Activated CD8-positive, alpha-beta T cell treated with anti-CD3 and anti-CD28 coated beads for 36 hours (primary cell): ENCODE measurements around the gene TMCO5A. TPM values are rescaled to one million over a fixed set of nuclear protein-coding genes. Genes with fewer than 3 reads are reported as not detected.

ENCODE experiments used
- ATAC-seq: fragments of 200-7000 bp; cut with Tn5 transposase; one replicate; pipeline ENCODE4 v1.10.0; 2021; ENCODE audit warnings: mild to moderate bottlenecking, moderate library complexity
- CTCF ChIA-PET: fragments of 350-600 bp; sonication (Branson Sonifier 250); formaldehyde crosslinking; loops from one replicate; lab custom pipeline; 2021; ENCODE audit warnings: antibody characterized with exemption; lab: Charles Lee
- POLR2A ChIA-PET: fragments of 350-600 bp; sonication (Branson Sonifier 250); formaldehyde crosslinking; loops from one replicate; lab custom pipeline; 2021; ENCODE audit warnings: antibody characterized with exemption; lab: Charles Lee
- DNase-seq: peaks from one replicate; pipeline ENCODE4 v3.0.0-alpha.2; 2020
- H3K27ac Mint-ChIP-seq: one replicate; pipeline ENCODE4 v1.8.0; 2021; ENCODE audit warnings: mild to moderate bottlenecking, mixed read lengths
- H3K27me3 Mint-ChIP-seq: one replicate; pipeline ENCODE4 v1.8.0; 2021; ENCODE audit warnings: mixed read lengths
- H3K36me3 Mint-ChIP-seq: one replicate; pipeline ENCODE4 v1.8.0; 2021; ENCODE audit warnings: low read depth, mixed read lengths
- H3K4me1 Mint-ChIP-seq: one replicate; pipeline ENCODE4 v1.8.0; 2021; ENCODE audit warnings: low read depth, mixed read lengths
- H3K4me3 Mint-ChIP-seq: one replicate; pipeline ENCODE4 v1.8.0; 2021; ENCODE audit warnings: mild to moderate bottlenecking, moderate library complexity, mixed read lengths
- H3K9me3 Mint-ChIP-seq: one replicate; pipeline ENCODE4 v1.8.0; 2021; ENCODE audit warnings: mixed read lengths
- intact Hi-C: fragments of 100-400 bp; cut with micrococcal nuclease; formaldehyde crosslinking; loops from one replicate; pipeline ENCODE4 v1.10.0; 2022
- total RNA-seq, 2 experiments: library from RNA; stranded (reverse); gene quantifications; one replicate each; pipeline ENCODE4 v1.2.3, GENCODE V29; 2021
- TF ChIP-seq, protein P1 (sequence below): fragments of 200-600 bp; IDR thresholded peaks from one replicate; pipeline ENCODE4 v1.8.0; 2022; ENCODE audit warnings: antibody characterized with exemption, mild to moderate bottlenecking

The TMCO5A gene
- total RNA-seq, 2 experiments from 2014 or later, result not detected

DNA sequence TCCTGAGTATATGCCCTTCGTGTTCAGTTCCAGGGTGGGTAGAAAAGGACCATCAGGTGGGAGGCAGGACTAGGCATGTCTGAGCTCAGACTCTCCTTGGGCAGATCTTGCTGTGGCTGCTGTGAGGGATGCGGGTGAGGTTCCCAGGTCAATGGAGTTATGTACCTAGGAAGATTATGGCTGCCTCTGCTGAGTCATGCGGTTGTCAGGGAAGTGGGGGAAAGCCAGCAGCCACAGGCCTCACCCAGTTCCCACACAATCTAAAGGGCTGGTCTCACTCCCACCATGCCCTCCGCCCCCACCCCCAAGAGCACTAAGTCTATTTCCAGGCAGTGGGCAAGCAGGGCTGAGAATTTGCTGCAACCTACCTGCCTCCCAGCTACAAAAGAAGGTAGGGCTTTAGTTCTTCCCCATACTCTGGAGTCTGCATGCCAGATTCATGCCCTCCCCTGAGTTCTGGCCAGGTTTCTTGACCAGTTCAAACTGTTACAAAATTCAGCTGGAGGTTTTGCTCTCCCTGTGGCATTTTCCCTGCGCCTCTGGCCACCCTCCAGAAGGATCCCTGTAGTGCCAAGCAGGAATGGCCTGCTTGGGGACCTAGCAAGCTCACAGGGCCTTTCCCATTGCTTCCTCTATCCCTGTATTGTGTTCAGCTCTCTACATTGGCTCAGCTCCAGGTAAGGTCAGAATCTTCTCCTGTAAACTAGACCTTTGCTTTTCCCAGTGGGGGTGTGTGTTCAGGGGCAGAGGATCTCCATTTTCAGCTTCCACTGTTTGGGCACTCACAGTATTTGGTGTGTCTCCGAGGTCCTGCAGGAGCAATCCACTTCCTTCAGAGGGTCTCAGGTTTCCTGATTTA lies 12.7 kb upstream of the TMCO5A start:
- TF ChIP-seq, protein P1, sequence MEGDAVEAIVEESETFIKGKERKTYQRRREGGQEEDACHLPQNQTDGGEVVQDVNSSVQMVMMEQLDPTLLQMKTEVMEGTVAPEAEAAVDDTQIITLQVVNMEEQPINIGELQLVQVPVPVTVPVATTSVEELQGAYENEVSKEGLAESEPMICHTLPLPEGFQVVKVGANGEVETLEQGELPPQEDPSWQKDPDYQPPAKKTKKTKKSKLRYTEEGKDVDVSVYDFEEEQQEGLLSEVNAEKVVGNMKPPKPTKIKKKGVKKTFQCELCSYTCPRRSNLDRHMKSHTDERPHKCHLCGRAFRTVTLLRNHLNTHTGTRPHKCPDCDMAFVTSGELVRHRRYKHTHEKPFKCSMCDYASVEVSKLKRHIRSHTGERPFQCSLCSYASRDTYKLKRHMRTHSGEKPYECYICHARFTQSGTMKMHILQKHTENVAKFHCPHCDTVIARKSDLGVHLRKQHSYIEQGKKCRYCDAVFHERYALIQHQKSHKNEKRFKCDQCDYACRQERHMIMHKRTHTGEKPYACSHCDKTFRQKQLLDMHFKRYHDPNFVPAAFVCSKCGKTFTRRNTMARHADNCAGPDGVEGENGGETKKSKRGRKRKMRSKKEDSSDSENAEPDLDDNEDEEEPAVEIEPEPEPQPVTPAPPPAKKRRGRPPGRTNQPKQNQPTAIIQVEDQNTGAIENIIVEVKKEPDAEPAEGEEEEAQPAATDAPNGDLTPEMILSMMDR, result no peak
- intact Hi-C loops, result no loop called here
- Mint-ChIP-seq H3K4me3 (no peak overlapping the region), H3K9me3 (peaks cover 2% of the 10 kb centered on the region), H3K4me1 (no peaks in the 10 kb centered on the region), H3K27ac (no peak overlapping the region), H3K36me3 (no peaks in the 10 kb centered on the region), H3K27me3 (peaks cover 14% of the 10 kb centered on the region)
- DNase-seq, result no peak
- ChIA-PET CTCF (no interaction called here), POLR2A (no interaction called here)
- no peak for ATAC-seq

DNA sequence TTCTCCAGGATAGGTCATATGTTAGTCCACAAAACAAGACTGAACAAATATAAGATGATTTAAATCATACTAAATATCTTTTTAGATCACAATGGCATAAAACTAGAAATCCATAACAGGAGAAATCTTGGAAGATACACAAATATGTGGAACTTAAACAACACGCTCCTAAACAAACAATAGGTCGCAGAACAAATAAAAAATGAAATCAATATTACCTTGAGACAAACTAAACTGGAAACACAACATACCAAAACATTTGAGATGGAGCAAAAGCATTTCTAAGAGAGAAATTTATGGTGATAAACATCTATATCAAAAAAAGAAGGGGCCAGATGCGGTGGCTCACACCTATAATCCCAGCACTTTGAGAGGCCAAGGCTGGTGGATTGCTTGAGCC lies 8.3 kb upstream of the TMCO5A start:
- ChIA-PET CTCF (no interaction called here), POLR2A (no interaction called here)
- DNase-seq (no peak), ATAC-seq (no peak)
- peaks cover 2% of the 10 kb centered on the region for H3K9me3 Mint-ChIP-seq
- H3K27me3 Mint-ChIP-seq, result peaks cover 12% of the 10 kb centered on the region
- no peaks in the 10 kb centered on the region for H3K36me3 Mint-ChIP-seq
- H3K4me1 Mint-ChIP-seq, result no peaks in the 10 kb centered on the region
- H3K4me3 Mint-ChIP-seq, result no peak overlapping the region
- H3K27ac Mint-ChIP-seq, result no peak overlapping the region
- TF ChIP-seq, protein P1, result no peak
- intact Hi-C loops, result no loop called here

DNA sequence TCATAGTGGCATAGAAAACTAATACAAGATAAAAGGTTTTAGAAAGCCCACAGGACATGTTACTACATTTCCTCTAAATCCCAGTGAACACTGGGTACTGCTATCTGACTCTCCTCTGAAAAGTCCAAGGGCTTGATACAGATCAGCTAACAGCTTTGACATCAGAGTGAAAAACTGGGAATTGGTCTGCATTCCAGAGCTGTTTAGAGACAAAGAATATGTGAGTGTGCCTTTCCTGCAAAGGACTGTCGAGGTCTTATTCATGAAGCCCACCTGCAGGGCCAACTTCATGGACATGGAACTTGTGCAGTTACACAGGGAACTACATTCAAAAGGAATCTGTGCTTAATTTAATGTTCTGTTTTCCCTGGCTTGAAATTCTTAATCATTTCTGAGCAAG lies 5.2 kb upstream of the TMCO5A start:
- TF ChIP-seq, protein P1, result no peak
- Mint-ChIP-seq H3K27ac (no peak overlapping the region), H3K9me3 (no peaks in the 10 kb centered on the region), H3K27me3 (peaks cover 5% of the 10 kb centered on the region), H3K4me1 (no peaks in the 10 kb centered on the region), H3K36me3 (no peaks in the 10 kb centered on the region), H3K4me3 (no peak overlapping the region)
- ATAC-seq (no peak), DNase-seq (no peak)
- ChIA-PET POLR2A (no interaction called here), CTCF (no interaction called here)
- intact Hi-C loops, result no loop called here

DNA sequence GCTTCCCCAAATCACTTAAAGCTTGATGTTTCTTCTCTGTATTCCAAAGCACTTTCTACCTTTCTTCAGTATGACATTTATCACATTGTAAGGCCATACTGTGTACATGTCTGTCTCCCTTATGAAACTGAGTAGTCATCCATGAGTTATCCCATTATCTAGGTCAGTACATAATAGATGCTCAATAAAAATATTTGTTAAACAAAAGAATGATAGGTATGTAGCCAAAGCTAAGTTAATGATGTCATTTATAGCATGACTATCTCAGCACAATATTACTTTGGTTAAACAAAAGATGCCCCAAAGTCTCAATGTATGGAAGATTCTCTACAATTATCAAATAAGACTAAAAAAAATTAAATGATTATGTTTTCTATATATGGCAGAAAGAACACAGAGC lies 3.1 kb upstream of the TMCO5A start:
- Mint-ChIP-seq H3K27ac (no peak overlapping the region), H3K9me3 (no peaks in the 10 kb centered on the region), H3K4me3 (no peak overlapping the region), H3K27me3 (no peaks in the 10 kb centered on the region), H3K36me3 (no peaks in the 10 kb centered on the region), H3K4me1 (no peaks in the 10 kb centered on the region)
- intact Hi-C loops, result no loop called here
- DNase-seq, result no peak
- ATAC-seq, result no peak
- TF ChIP-seq, protein P1, result no peak
- ChIA-PET CTCF (no interaction called here), POLR2A (no interaction called here)

DNA sequence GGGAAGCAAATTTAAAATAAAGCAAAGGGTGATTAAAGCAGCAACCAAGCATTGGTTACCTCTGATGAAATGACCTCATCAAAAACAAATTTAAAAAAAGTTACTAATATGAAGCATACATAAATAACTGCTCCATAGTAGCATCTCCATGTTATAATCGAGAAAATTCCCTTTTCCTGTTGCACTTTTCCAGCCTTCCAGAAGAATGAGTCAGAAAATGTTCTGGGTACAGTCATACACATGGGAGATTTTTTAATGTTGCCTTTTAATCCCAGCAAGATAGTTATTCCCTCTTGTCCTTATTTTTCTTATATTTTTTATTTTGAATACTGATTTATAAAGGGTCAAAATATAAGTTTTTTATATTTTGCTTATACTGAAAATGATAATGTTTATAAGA lies 2.6 kb upstream of the TMCO5A start:
- ChIA-PET POLR2A (no interaction called here), CTCF (no interaction called here)
- TF ChIP-seq, protein P1, result no peak
- Mint-ChIP-seq H3K27me3 (no peaks in the 10 kb centered on the region), H3K36me3 (no peaks in the 10 kb centered on the region), H3K4me3 (no peak overlapping the region), H3K9me3 (no peaks in the 10 kb centered on the region), H3K4me1 (no peaks in the 10 kb centered on the region), H3K27ac (no peak overlapping the region)
- DNase-seq (no peak), ATAC-seq (no peak)
- intact Hi-C loops, result no loop called here
